IPS-18a (cell line): ENCODE results near the gene ANKRD11.

Experiments
- H3K27ac ChIP-seq: one replicate; pipeline ENCODE4 v1.5.1; 2013; ENCODE audit warnings: low read length
- H3K27me3 ChIP-seq: one replicate; pipeline ENCODE4 v1.6.1; 2013; ENCODE audit warnings: mild to moderate bottlenecking, low read length; ENCODE audit not compliant: control insufficient read depth, insufficient read depth
- H3K36me3 ChIP-seq: one replicate; pipeline ENCODE4 v1.6.1; 2013; ENCODE audit warnings: low read depth, low read length; ENCODE audit not compliant: control insufficient read depth
- H3K4me1 ChIP-seq: one replicate; pipeline ENCODE4 v1.6.1; 2013; ENCODE audit warnings: low read depth, low read length; ENCODE audit not compliant: control insufficient read depth
- H3K4me3 ChIP-seq: one replicate; pipeline ENCODE4 v1.5.1; 2013; ENCODE audit warnings: low read length
- H3K9ac ChIP-seq: one replicate; pipeline ENCODE4 v1.6.1; 2013; ENCODE audit warnings: mild to moderate bottlenecking, low read length, moderate library complexity
- H3K9me3 ChIP-seq: one replicate; pipeline ENCODE4 v1.6.1; 2013; ENCODE audit warnings: low read depth, low read length; ENCODE audit not compliant: control insufficient read depth

Gene ANKRD11

DNA sequence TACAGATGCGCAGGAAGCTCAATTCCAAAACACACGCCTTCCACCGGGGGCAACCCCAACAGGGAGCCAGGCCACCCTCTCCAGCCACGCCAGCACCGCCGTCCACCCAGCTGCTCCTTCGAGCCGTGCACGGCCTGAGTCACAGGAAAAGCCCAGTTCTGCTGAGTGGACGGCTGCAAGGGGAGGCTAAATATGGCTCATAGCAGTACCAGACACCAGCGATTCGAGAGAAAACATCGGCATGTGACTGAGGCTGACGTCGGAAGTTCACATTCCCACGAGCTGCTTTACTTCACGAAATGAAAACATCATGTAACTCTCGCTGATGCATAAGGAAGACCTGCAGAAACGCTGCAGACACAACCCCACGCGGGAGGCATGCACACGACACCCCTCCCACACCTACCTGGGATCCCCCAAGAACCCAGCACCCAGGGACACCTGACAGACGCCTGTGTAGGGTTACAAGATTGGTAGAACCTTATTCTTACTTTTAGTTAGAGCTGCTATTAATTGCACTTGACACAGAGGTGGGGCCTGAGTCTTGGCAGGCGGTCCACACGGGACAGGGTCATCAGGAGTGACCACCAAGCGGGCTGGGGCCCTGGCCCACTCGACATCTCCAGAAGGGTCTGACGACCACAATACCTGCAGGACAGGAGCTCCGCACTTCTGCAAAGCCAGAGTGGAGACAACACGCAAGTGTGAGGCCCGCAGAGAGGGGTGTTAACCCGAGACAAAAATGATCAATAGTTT lies 116.8 kb downstream of the ANKRD11 start:
- Histone ChIP-seq H3K36me3 (peaks cover 2% of the 10 kb centered on the region), H3K9me3 (no peaks in the 10 kb centered on the region), H3K9ac (no peak overlapping the region), H3K4me1 (no peaks in the 10 kb centered on the region), H3K27me3 (no peaks in the 10 kb centered on the region), H3K27ac (no peak overlapping the region), H3K4me3 (no peak overlapping the region)

DNA sequence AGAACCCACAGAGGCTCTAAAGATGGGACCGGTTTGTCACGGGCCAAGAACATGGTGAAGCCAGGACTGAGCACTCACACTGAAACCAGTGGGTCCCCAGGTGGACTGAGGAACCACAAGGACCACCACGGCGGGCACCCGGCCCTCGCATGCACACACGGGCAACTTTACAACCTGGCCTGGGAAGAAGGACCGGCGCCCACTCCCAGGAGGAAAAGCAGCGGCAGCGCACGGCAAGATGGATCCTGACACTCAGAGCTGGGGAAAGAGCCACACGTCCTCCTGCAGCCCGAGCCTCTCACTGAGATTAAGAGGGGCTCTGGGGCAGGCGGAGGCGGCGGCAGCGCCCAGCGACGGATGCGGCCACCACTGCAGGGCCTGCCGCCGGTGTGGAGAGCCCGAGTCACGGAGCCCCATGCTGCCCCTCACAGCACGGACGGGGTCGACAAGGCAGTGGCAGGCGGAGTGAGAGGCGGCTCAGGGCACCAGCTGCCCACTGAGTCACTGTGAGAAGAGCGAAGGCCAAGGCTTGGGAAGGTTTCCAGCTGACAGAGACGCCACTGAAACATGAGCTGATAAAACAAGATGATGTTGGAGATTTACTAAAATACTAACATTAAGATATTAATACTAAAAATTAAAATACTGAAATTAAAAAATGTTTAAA lies 118.3 kb downstream of the ANKRD11 start:
- Histone ChIP-seq H3K27me3 (no peaks in the 10 kb centered on the region), H3K4me1 (no peaks in the 10 kb centered on the region), H3K36me3 (peaks cover 2% of the 10 kb centered on the region), H3K9ac (no peak overlapping the region), H3K27ac (no peak overlapping the region), H3K4me3 (no peak overlapping the region), H3K9me3 (no peaks in the 10 kb centered on the region)

DNA sequence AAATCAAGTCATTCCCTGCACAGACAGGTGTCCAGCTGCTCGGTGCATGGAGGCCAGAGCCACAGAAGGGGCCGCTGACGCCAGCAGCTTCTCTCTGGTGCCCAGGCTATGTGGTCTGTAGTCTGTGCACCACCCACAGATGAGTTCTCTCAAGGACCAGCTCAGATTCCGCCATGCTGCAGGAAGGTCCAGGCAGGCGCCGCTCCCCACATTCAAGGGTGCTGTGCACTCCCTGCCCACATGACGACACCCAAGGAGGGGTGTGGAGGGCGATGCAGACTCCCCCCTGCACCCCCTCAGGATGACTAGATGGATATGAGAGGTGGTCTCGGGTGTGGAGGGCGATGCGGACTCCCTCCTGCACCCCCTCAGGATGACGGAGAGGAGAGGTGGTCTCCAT lies 119.0 kb downstream of the ANKRD11 start:
- H3K27ac ChIP-seq = no peak overlapping the region

DNA sequence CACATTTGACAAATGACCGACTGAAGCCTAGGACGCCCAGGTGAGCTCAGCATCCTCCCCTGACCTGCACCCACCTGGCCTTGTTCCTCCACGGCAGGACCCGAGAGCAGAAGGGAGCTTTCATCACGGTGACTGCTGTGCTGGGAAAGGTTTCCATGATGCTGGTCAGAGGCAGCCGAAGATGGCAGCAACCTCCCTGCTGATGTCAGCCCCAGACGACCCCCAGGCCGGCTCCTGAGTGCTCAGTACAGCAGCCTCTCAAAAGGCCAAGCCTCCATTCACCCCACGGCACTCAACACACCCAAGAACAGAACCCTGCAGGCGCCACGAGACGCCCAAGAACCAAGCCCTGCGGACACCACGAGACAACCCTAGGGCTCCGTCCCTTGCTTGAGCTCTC lies 119.8 kb downstream of the ANKRD11 start:
- Histone ChIP-seq H3K9me3 (no peaks in the 10 kb centered on the region), H3K4me3 (no peak overlapping the region), H3K27me3 (no peaks in the 10 kb centered on the region), H3K9ac (no peak overlapping the region), H3K4me1 (no peaks in the 10 kb centered on the region), H3K36me3 (peaks cover 2% of the 10 kb centered on the region), H3K27ac (no peak overlapping the region)

More for the DNA sequence above, 119.0 kb downstream of the ANKRD11 start:
- no peak overlapping the region for H3K9ac ChIP-seq
- H3K4me3 ChIP-seq = no peak overlapping the region
- H3K36me3 ChIP-seq = peaks cover 2% of the 10 kb centered on the region
- H3K9me3 ChIP-seq = no peaks in the 10 kb centered on the region
- H3K27me3 ChIP-seq = no peaks in the 10 kb centered on the region
- no peaks in the 10 kb centered on the region for H3K4me1 ChIP-seq

DNA sequence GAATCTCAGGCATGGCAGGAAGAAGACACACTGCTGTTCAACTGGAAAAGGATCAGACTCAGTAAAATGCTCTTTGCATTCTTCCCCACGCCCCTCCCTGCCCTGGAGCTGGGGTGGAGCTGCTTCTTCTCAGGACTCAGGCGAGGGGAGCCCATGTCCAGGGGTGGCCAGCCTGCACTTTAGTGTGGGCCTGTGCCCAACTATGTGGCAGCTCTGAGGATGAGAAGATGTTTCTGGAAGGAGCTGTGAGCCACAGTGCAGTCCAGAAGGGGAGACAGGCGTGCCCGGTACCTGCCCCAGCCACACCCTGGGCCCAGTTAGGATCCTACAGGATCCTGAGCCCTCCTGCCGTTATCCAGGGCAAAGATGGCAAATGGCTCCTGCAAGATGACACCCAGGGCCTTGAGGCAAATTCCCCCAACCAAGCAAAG lies 120.3 kb downstream of the ANKRD11 start:
- Histone ChIP-seq H3K4me1 (no peaks in the 10 kb centered on the region), H3K9ac (no peak overlapping the region), H3K27ac (no peak overlapping the region), H3K36me3 (peaks cover 2% of the 10 kb centered on the region), H3K27me3 (no peaks in the 10 kb centered on the region), H3K4me3 (no peak overlapping the region), H3K9me3 (no peaks in the 10 kb centered on the region)

DNA sequence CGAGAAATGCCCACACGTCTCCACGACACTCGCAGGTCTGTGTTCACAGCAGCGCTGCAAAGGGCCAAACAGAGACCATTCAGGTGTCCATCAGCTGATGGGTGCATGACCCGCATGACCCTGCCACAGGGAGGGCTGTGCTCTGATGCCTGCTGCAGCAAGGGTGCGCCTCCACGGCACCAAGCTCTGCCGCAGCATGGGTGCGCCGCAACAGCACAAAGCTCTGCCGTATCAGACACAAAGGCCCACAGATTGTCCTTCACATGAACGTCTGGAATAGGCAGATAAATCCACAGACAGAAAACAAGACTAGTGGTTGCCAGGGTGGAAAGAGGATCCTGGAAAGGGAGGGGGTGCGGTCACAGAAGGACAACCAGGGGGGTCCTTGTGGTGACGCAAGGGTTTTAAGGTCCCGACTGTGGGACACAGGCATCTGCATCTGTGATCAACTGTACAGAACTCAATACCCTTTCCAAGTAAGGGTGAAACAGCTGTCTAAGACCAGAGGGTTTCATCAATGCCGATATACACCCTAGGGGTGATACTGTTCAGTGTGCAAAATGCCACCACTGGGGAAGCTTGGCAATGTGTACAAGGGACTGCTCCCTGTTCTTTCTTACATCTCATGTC lies 121.0 kb downstream of the ANKRD11 start:
- Histone ChIP-seq H3K27ac (no peak overlapping the region), H3K4me1 (no peaks in the 10 kb centered on the region)

DNA sequence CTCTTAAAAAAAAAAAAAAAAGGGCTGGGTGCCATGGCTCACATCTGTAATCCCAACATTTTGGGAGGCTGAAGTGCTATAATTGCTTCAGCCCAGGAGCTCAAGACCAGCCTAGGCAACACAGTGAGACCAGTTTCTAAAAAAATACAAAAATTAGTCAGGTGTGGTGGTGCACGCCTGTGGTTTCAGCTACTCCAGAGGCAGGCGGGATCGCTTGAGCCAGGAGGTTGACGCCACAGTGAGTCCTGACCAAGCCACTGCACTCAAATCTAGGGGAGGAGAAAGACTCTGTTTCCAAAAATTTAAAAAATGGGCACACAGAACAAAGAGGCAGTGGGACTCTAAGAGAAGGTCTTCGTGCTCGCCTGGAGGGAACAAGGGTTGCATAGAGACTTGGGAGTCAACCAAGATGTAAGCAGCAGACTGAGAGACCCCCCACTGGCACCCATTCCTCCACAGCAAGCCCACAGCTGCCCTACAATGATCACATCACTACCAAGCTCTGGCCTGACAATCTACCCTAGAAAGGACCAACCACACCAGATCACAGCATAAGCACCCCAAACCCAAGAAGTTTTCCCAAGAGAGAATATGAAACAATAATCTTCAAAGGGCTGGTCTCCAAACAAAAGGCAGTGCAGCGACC lies 121.6 kb downstream of the ANKRD11 start:
- Histone ChIP-seq H3K27ac (no peak overlapping the region), H3K36me3 (peaks cover 2% of the 10 kb centered on the region), H3K9ac (no peak overlapping the region), H3K4me1 (no peaks in the 10 kb centered on the region), H3K4me3 (no peak overlapping the region), H3K9me3 (no peaks in the 10 kb centered on the region), H3K27me3 (no peaks in the 10 kb centered on the region)

More for the DNA sequence above, 121.0 kb downstream of the ANKRD11 start:
- H3K36me3 ChIP-seq = peaks cover 2% of the 10 kb centered on the region
- H3K27me3 ChIP-seq = no peaks in the 10 kb centered on the region
- H3K9ac ChIP-seq = no peak overlapping the region
- H3K4me3 ChIP-seq = no peak overlapping the region
- H3K9me3 ChIP-seq = no peaks in the 10 kb centered on the region

DNA sequence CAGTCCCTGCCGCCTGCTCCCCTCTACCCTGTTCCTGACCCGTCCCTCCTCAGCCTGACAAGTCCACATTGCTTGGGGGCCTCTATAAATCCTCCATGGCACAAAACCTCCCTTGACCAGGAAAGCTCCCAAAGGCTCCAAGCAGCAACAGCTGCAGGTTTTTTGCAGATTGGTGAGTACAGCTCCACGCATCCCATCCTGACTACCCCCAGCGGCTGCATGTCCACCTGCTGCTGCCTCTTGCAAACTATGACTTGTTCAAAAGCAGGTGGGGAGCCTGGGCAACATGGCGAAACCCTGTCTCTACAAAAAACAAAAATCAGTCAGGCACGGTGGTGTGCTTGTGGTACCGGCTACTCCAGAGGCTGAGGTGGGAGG lies 122.8 kb downstream of the ANKRD11 start:
- H3K4me3 ChIP-seq = no peak overlapping the region
- H3K4me1 ChIP-seq = peaks cover 5% of the 10 kb centered on the region

DNA sequence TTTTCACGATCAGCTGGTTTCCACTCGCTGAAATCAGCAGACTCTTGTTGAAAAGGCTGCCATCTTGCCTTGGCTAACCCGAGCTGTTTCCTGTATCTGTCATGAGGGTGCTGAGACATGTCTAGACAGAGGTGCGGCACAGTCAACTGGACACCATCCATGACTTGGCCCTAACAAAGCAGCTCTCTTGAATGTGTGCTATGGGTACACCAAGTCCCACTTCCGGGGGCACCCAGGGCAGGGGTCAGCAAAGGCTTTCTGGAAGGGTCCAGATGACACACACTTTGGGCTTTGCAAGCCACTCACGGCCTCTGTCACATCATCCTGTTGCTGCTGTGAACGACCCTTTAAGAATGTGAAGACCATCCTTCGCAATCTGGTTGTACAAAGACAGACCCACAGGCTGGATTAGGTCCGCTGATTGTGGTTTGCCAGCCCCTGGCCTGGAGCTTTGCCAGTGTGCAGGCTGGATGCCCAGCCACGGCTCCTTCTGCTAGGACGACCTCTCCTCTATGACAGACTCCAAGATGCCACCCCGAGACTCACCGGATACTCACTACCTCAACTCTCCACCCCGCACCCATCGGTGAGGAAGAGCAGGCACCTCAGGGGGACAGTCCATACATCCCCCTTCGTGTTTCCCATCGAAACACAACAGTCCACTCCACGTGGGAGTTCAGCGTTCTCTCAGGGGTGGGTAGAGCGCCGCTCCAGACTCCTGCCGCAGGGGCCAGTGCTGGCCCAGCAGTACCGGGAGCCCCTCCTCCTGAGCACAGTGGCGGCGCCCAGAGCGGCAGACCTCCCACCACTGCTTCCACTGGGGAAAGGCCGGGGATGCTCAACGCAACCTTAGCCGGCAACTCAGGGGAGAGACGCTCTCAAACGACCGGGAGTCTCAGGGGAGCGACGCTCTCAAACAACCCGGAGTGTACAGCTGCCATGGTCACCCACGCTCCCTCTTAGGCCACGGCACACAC lies 123.5 kb downstream of the ANKRD11 start:
- Histone ChIP-seq H3K4me3 (no peak overlapping the region), H3K27ac (no peak overlapping the region), H3K36me3 (no peaks in the 10 kb centered on the region), H3K9me3 (no peaks in the 10 kb centered on the region), H3K27me3 (no peaks in the 10 kb centered on the region), H3K4me1 (peaks cover 11% of the 10 kb centered on the region), H3K9ac (no peak overlapping the region)

More for the DNA sequence above, 122.8 kb downstream of the ANKRD11 start:
- no peaks in the 10 kb centered on the region for H3K36me3 ChIP-seq
- H3K27ac ChIP-seq = no peak overlapping the region
- no peaks in the 10 kb centered on the region for H3K27me3 ChIP-seq
- no peaks in the 10 kb centered on the region for H3K9me3 ChIP-seq
- H3K9ac ChIP-seq = no peak overlapping the region

DNA sequence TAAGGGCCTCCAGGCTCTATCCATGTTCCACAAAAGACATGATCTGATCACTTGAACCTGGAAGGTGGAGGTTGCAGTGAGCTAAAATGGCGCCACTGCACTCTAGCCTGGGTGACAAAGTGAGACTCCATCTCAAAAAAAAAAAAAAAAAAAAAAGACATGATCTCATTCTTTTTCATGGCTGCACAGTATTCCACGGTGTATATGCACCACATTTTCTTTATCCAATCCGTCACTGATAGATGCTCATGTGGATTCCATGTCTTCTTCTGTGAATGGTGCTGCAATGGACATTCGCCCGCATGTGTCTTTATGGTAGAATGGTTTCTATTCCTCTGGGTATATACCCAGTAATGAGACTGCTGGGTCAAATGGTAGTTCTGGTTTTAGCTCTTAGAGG lies 124.4 kb downstream of the ANKRD11 start:
- Histone ChIP-seq H3K27me3 (no peaks in the 10 kb centered on the region), H3K27ac (no peak overlapping the region), H3K4me1 (peaks cover 20% of the 10 kb centered on the region), H3K4me3 (no peak overlapping the region), H3K9me3 (no peaks in the 10 kb centered on the region), H3K9ac (no peak overlapping the region), H3K36me3 (no peaks in the 10 kb centered on the region)
